Astrocyte (in vitro differentiated cells and primary cell): ENCODE measurements around the gene NISCH.

Experiments
- CTCF ChIP-seq: IDR thresholded peaks from 2 replicates; pipeline ENCODE4 v1.5.1; 2011; ENCODE audit warnings: low read depth, mild to moderate bottlenecking, inconsistent platforms, low read length, moderate library complexity; ENCODE audit not compliant: insufficient read depth
- EZH2 ChIP-seq: IDR thresholded peaks from 2 replicates; pipeline ENCODE4 v1.6.1; 2012; ENCODE audit warnings: mild to moderate bottlenecking, low read length, inconsistent platforms; ENCODE audit not compliant: insufficient read depth

- TF ChIP-seq CTCF (no peak), EZH2 (no peak)
Observed at GRCh38 chr3:52447512-52448355, 7.7 kb upstream of the NISCH start.
